Measurements from ENCODE around the gene STK32C.
A peak's percentile ranks its signal among the peaks of the same experiment; 100 is the strongest.
"Not testable (repeated sequence)": the region's sequence is repeated elsewhere in the genome, so short reads cannot be mapped to it uniquely, and the experiment has no call there.

Gene STK32C

GRCh38 chr10:132226586-132227405 lies 81.0 kb downstream of the STK32C start:
- no peak for DNase-seq

- DNase-seq = no peak
These were observed 81.9 kb downstream of the STK32C start for GRCh38 chr10:132225849-132226205.

GRCh38 chr10:132225073-132225848 lies 82.5 kb downstream of the STK32C start:
- DNase-seq = no peak

- no peak for DNase-seq
These were observed 83.2 kb downstream of the STK32C start for GRCh38 chr10:132224343-132225072.

GRCh38 chr10:132223611-132224342 lies 84.0 kb downstream of the STK32C start:
- no peak for DNase-seq

GRCh38 chr10:132223156-132223590 lies 84.6 kb downstream of the STK32C start:
- peak; percentile 63 for DNase-seq

- DNase-seq = no peak
These were observed 85.0 kb downstream of the STK32C start for GRCh38 chr10:132222726-132223125.

- not testable (repeated sequence) for DNase-seq
These were observed 86.8 kb downstream of the STK32C start for GRCh38 chr10:132220996-132221395.

- DNase-seq = no peak
These were observed 87.7 kb downstream of the STK32C start for GRCh38 chr10:132220061-132220460.

GRCh38 chr10:132219486-132219885 lies 88.3 kb downstream of the STK32C start:
- no peak for DNase-seq

- DNase-seq = not testable (repeated sequence)
These were observed 91.3 kb downstream of the STK32C start for GRCh38 chr10:132216441-132216840.

GRCh38 chr10:132213917-132214316 lies 93.8 kb downstream of the STK32C start:
- DNase-seq = no peak

GRCh38 chr10:132212816-132213215 lies 94.9 kb downstream of the STK32C start:
- DNase-seq = no peak

- no peak for DNase-seq
These were observed 96.5 kb downstream of the STK32C start for GRCh38 chr10:132211246-132211645.

GRCh38 chr10:132210766-132211165 lies 97.0 kb downstream of the STK32C start:
- DNase-seq = no peak

- no peak for DNase-seq
These were observed 97.7 kb downstream of the STK32C start for GRCh38 chr10:132209978-132210530.

GRCh38 chr10:132209130-132209529 lies 98.6 kb downstream of the STK32C start:
- DNase-seq = no peak

- DNase-seq = no peak
These were observed 99.2 kb downstream of the STK32C start for GRCh38 chr10:132208462-132209050.

GRCh38 chr10:132207536-132208461 lies 100.0 kb downstream of the STK32C start:
- no peak for DNase-seq

GRCh38 chr10:132206806-132207535 lies 100.8 kb downstream of the STK32C start:
- DNase-seq = no peak

Data from NCI-H526 treated with DMSO at 0.1 percent for 48 hours (cell line).